Non-pigmented ciliary epithelial cell (primary cell): ENCODE data around the gene HMX2.

Experiments used
- DNase-seq: peaks from one replicate; pipeline ENCODE4 v3.0.0-alpha.2; 2010; ENCODE audit warnings: low read depth

Gene HMX2

GRCh38 chr10:123139165-123139520 is 8.8 kb upstream of the HMX2 start:
- DNase-seq: no peak

- no peak for DNase-seq
These were observed 8.3 kb upstream of the HMX2 start for GRCh38 chr10:123139521-123140163.

- no peak for DNase-seq
These were observed 7.6 kb upstream of the HMX2 start for GRCh38 chr10:123140164-123140982.

GRCh38 chr10:123140983-123141390 is 6.9 kb upstream of the HMX2 start:
- no peak for DNase-seq

GRCh38 chr10:123141791-123142700 is 5.9 kb upstream of the HMX2 start:
- DNase-seq: no peak

GRCh38 chr10:123142701-123143161 is 5.2 kb upstream of the HMX2 start:
- DNase-seq: no peak

GRCh38 chr10:123143162-123143824 is 4.6 kb upstream of the HMX2 start:
- DNase-seq: no peak

- no peak for DNase-seq
These were observed 4.1 kb upstream of the HMX2 start for GRCh38 chr10:123143825-123144168.

- DNase-seq: no peak
These were observed 3.0 kb upstream of the HMX2 start for GRCh38 chr10:123144697-123145541.

GRCh38 chr10:123145542-123146012 is 2.4 kb upstream of the HMX2 start:
- no peak for DNase-seq

- DNase-seq: no peak
These were observed 1.7 kb upstream of the HMX2 start for GRCh38 chr10:123146013-123146893.

- no peak for DNase-seq
These were observed 872 bp upstream of the HMX2 start for GRCh38 chr10:123146894-123147634.

- no peak for DNase-seq
These were observed 652 bp downstream of the HMX2 start for GRCh38 chr10:123148414-123149161.

GRCh38 chr10:123149162-123149567 is 1.2 kb downstream of the HMX2 start:
- no peak for DNase-seq

- DNase-seq: no peak
These were observed 1.8 kb downstream of the HMX2 start for GRCh38 chr10:123149568-123150270.

- DNase-seq: no peak
These were observed 2.5 kb downstream of the HMX2 start for GRCh38 chr10:123150271-123150985.
